GM21381 (cell line): Measurements from ENCODE around the gene KCNMA1.

ENCODE experiments used
- ATAC-seq: cut with Tn5 transposase; IDR thresholded peaks from one replicate; pipeline ENCODE4 v1.9.1; 2021; ENCODE audit warnings: mild to moderate bottlenecking, moderate library complexity; ENCODE audit not compliant: unreplicated experiment

The KCNMA1 gene

DNA sequence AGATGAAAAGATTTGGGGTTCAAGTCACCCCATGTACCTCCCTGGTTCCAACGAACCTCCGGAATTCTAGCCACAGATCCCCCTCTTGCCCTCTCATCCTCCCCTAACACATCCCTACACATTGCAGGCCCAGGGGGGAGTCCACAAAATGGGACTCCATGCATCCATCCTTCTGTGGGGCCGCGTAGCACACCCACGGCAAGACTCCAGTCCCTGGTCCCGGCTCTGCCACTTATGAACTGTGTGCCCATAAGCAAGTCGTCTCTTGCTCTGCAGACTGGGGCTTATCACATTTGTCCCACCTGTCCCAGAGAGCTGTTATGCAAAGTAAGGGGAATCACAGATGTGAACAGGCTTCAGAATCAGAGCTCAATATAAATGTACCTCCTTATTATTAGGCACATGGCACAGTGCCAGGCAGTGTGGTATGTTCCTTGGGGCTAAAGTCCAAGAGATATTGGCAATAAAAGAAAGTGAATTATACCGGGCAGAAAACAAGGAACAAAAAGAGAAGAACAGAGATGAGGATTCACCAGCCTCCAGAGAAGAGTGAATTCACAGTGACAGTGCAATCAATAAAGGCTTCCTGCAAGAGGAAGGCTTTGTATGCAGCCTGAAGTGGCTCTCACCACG is 73.9 kb downstream of the KCNMA1 start:
- ATAC-seq, result no peak

- no peak for ATAC-seq
Observed at GRCh38 chr10:77562742-77563141, 74.9 kb downstream of the KCNMA1 start.

DNA sequence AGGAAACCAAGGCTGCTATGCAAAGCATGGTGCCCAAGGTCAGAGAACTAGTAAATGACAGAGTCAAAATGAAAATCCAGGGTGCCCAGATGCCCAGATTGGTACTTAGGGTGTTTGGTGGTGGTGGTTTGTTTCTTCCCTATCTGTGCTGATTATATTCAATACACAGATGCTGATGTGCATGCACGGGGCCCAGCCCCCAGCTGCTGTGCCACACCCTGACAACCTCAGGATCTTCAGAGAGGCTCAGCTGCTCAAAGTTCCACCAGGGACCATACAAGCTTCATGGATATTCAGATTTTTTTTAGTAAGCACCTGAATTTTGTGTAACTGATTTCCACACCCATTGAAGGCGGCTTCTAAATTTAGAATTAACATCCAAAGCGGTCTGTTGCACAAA is 75.6 kb downstream of the KCNMA1 start:
- no peak for ATAC-seq

- ATAC-seq, result no peak
Observed at GRCh38 chr10:77560471-77560870, 77.1 kb downstream of the KCNMA1 start.

GRCh38 chr10:77560052-77560451 is 77.6 kb downstream of the KCNMA1 start:
- ATAC-seq, result no peak

DNA sequence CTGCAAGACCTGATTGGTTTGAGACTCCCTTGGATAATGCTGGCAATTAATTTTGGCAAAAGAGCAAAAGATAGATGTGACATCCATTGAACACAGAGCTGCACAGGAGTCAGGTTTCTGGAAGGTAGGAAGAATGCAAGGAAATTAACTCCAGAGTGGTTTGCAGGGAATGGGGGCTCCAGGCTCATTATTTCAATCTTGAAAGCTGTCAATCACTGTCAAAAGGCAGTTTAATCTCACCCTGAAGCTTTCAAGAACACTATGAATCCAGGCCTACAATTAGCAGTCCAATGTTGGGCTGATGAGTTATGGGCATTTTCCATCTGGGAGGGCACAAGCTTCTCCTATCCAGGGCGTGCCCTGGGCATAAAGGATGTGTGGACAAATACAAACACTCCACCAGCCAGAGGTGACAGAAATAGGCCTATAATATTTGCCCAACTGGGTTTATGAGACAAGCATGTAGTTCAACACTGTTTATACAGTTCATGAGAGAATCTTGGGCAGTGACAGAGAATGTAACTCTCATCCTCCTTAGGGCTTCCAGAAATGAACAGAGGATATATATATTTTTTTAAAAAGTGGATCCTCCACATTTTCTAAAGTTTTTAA is 80.5 kb downstream of the KCNMA1 start:
- ATAC-seq, result no peak

DNA sequence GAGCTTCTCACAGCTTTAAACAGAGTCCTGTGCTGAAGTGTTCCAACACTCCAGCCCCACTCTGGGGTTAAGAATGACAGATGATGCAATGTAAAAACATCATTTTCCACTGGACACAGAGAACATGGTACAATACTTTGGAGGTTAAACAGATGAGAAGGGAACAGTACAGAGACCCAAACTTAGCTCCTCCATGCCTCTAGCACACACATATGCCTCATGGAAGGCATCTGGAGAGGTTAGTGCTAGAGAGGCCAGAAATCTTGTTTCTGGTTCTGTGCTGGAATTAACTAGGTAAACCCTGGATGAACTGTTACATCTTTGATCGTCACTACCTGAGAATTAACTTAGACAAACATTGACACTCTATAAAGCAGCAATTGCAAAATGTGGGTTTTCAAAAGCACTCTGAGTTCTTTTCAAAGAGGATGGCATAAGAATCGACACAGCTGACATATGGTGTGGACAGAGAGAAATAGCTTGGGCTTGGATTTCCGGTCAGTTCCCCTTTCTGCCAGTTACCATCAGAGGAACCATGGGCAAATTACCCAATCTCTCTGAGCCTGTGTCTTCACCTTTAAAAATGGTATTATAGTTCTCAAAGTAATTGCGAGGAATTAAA is 81.9 kb downstream of the KCNMA1 start:
- no peak for ATAC-seq

GRCh38 chr10:77554996-77555397 is 82.6 kb downstream of the KCNMA1 start:
- no peak for ATAC-seq

GRCh38 chr10:77553966-77554365 is 83.6 kb downstream of the KCNMA1 start:
- no peak for ATAC-seq

GRCh38 chr10:77553311-77553710 is 84.3 kb downstream of the KCNMA1 start:
- ATAC-seq, result no peak

DNA sequence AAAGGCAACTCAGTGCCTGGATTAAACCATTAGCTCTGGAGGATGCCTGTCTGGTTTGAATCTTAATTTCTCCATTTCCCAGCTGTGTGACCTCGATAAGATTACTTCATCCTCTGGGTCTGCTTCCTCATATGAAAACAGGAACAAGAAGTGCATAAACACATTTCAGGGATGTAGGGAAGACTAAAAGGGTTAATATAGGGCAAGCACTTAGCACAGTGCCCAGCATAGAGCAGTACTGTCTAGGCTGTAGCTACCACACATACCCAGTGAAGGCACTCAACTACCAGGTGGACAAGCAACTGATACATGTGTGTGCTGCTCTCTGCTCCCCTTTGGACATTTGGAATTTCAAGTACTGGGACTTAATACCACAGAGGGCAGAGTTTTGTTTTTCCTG is 85.4 kb downstream of the KCNMA1 start:
- ATAC-seq, result no peak

DNA sequence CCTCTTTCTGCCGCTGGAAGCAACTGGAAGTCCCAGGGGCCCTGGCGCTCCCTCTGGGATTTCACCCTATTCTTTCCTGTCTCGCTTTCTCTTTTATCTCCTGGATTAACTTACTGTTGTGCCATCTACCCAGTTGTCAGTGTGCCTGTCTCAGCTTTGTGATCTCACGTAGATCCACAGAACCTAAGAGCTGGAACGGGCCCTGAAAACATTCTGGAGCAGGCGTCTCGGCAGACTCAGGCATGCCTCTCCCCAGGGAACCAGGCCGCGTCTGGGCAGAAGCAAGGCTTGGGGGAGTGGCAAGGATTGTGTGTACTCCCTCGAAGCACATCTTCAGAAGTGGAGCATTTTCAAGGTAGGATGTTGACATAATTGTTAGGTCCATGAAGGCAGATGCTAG is 87.2 kb downstream of the KCNMA1 start:
- no peak for ATAC-seq

DNA sequence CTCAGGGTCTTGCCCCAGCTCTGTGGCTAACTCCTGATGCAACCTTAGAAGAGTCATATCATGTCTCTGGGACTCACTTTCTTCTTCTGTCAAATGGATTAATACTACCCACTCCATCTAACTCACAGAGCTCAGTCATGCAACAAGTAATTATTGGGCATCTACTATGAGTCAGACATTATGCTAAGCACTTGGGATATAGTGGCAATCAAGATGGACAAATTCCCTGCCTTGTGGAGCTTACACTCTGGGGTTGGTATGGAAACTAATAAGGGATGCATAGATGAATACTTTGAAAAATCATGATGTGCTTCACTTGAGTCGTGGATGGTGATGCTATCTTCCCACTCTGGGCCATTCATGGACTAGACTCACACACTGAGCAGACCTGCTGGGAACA is 88.9 kb downstream of the KCNMA1 start:
- ATAC-seq, result no peak

- ATAC-seq, result no peak
Observed at GRCh38 chr10:77548157-77548556, 89.5 kb downstream of the KCNMA1 start.

- ATAC-seq, result no peak
Observed at GRCh38 chr10:77547307-77548050, 90.1 kb downstream of the KCNMA1 start.

GRCh38 chr10:77546042-77546441 is 91.6 kb downstream of the KCNMA1 start:
- ATAC-seq, result no peak

GRCh38 chr10:77545585-77545984 is 92.0 kb downstream of the KCNMA1 start:
- no peak for ATAC-seq

GRCh38 chr10:77544617-77545016 is 93.0 kb downstream of the KCNMA1 start:
- no peak for ATAC-seq

DNA sequence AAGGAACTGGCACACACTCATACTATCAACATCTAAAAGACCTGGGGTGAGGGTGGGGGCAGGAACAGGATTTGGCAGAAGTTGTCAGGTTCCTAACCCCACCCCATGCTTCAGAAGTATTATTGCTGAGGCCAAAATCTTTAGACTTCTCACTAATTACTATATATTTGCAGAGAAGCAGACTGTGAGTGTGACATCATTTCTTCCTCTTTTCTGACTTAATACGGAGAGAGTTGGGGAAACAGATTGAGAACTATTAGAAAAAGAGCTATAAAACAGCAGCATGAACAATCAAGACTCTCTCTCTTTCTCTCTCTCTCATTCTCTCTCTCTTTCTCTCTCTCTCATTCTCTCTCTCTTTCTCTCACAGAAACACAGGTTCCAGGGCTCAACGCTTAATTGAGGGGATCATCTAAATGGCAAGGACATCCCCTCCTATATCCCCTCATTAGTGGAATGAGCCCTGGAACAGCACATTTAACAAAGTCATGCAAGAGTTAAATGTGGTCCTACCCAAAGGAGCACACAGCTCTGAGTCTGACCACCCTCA is 94.8 kb downstream of the KCNMA1 start:
- no peak for ATAC-seq

DNA sequence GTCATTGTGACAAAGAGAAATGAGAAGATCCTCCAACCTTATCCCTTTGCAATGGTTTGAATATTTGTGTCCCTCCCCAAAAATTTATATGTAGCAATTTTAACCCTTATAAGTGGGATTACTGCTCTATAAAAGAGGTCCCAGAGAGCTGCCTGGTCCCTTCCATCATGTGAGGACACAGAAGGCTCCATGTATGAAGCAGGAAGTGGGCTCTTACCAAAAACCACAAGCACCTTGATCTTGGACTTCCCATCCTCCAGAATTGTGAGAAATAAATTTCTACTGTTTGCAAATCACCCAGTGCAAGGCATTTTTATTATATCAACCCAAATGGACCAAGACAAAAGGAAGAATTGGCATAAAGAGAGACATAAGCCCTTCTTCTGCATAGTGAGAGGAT is 95.7 kb downstream of the KCNMA1 start:
- ATAC-seq, result no peak

GRCh38 chr10:77541247-77541646 is 96.4 kb downstream of the KCNMA1 start:
- no peak for ATAC-seq
